HL-60/S4 treated with retinoic acid at 250 ng/mL for 4 days and 3 days (cell line): ENCODE data around the gene TSPAN9.

Experiments used
- in situ Hi-C: fragments of 300-500 bp; cut with MboI; formaldehyde crosslinking; loops from 2 replicates; pipeline ENCODE4 v1.7.0; 2022; ENCODE audit warnings: low sequenced_read_pairs

The TSPAN9 gene

GRCh38 chr12:3263282-3263681 lies 186.1 kb downstream of the TSPAN9 start:
- in situ Hi-C loops, result no loop called here

GRCh38 chr12:3263939-3264922 lies 187.1 kb downstream of the TSPAN9 start:
- in situ Hi-C loops, result no loop called here

- in situ Hi-C loops, result no loop called here
Observed at GRCh38 chr12:3265406-3265805, 188.2 kb downstream of the TSPAN9 start.

- in situ Hi-C loops, result no loop called here
Observed at GRCh38 chr12:3266638-3267037, 189.5 kb downstream of the TSPAN9 start.

- in situ Hi-C loops, result no loop called here
Observed at GRCh38 chr12:3267690-3268089, 190.5 kb downstream of the TSPAN9 start.

GRCh38 chr12:3269594-3269993 lies 192.4 kb downstream of the TSPAN9 start:
- in situ Hi-C loops, result no loop called here

GRCh38 chr12:3271146-3271545 lies 194.0 kb downstream of the TSPAN9 start:
- in situ Hi-C loops, result no loop called here

GRCh38 chr12:3271639-3272038 lies 194.5 kb downstream of the TSPAN9 start:
- in situ Hi-C loops, result no loop called here

- in situ Hi-C loops, result no loop called here
Observed at GRCh38 chr12:3272958-3273357, 195.8 kb downstream of the TSPAN9 start.

- in situ Hi-C loops, result no loop called here
Observed at GRCh38 chr12:3273409-3273853, 196.3 kb downstream of the TSPAN9 start.

- in situ Hi-C loops, result no loop called here
Observed at GRCh38 chr12:3274664-3275063, 197.5 kb downstream of the TSPAN9 start.

GRCh38 chr12:3275171-3276041 lies 198.2 kb downstream of the TSPAN9 start:
- in situ Hi-C loops, result no loop called here

- in situ Hi-C loops, result no loop called here
Observed at GRCh38 chr12:3276226-3276625, 199.0 kb downstream of the TSPAN9 start.

- in situ Hi-C loops, result no loop called here
Observed at GRCh38 chr12:3277306-3277943, 200.2 kb downstream of the TSPAN9 start.

- in situ Hi-C loops, result no loop called here
Observed at GRCh38 chr12:3278681-3279414, 201.7 kb downstream of the TSPAN9 start.

- in situ Hi-C loops, result no loop called here
Observed at GRCh38 chr12:3279415-3279780, 202.2 kb downstream of the TSPAN9 start.

GRCh38 chr12:3279832-3280231 lies 202.7 kb downstream of the TSPAN9 start:
- in situ Hi-C loops, result no loop called here

GRCh38 chr12:3280967-3281366 lies 203.8 kb downstream of the TSPAN9 start:
- in situ Hi-C loops, result no loop called here

GRCh38 chr12:3281588-3282383 lies 204.6 kb downstream of the TSPAN9 start:
- in situ Hi-C loops, result no loop called here

GRCh38 chr12:3282384-3282670 lies 205.1 kb downstream of the TSPAN9 start:
- in situ Hi-C loops, result no loop called here
